ENCODE measurements around the gene SPATA13. TPM values are rescaled to one million over a fixed set of nuclear protein-coding genes. Genes with fewer than 3 reads are reported as not detected.
A peak's percentile ranks its signal among the peaks of the same experiment; 100 is the strongest.

The SPATA13 gene
- total and polyA plus RNA-seq, 12 donors: 3.3 to 21.4 (median 10.2) TPM

DNA sequence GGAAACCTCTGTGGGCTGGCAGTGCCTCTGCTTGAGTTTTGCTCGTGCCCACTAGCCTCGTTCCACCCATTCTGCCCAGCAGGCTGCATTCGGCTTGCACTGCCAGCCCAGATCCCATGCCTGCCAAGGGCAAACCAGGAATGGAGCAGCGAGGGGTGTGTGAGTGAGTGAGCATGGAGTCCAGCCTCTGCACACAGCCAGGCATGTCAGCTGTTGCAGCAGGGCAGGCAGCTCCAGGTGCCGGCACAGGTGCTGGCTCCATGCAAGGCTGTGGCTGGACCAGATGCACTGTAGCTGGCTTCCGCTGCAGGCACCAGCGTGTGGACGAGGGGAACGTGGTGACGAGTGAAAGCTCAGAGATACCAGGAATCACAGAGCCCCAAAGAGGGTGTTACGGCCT, 64.5 kb downstream of the SPATA13 start:
- intact Hi-C loops (cut with DNase I): loop anchor here in 2 of 10 donors (10.0 kb wide), 2 partner anchors 170 to 310 kb away; no protein-coding TSS in a partner anchor
- Histone ChIP-seq H3K9me3 (no peaks in the 10 kb centered on the region), H3K4me1 (peaks cover 0 to 38% (median 13%) of the 10 kb centered on the region in 9 donors), H3K27me3 (no peaks in the 10 kb centered on the region), H3K4me3 (no peak overlapping the region), H3K36me3 (peaks cover 0 to 20% (median 0%) of the 10 kb centered on the region in 9 donors), H3K27ac (no peak overlapping the region)
- WGBS, 2 donors: 68 to 71% methylated on average over 11 of the region's 11 CpGs
- no peak for DNase-seq
- TF ChIP-seq, protein P1, sequence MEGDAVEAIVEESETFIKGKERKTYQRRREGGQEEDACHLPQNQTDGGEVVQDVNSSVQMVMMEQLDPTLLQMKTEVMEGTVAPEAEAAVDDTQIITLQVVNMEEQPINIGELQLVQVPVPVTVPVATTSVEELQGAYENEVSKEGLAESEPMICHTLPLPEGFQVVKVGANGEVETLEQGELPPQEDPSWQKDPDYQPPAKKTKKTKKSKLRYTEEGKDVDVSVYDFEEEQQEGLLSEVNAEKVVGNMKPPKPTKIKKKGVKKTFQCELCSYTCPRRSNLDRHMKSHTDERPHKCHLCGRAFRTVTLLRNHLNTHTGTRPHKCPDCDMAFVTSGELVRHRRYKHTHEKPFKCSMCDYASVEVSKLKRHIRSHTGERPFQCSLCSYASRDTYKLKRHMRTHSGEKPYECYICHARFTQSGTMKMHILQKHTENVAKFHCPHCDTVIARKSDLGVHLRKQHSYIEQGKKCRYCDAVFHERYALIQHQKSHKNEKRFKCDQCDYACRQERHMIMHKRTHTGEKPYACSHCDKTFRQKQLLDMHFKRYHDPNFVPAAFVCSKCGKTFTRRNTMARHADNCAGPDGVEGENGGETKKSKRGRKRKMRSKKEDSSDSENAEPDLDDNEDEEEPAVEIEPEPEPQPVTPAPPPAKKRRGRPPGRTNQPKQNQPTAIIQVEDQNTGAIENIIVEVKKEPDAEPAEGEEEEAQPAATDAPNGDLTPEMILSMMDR (IDR thresholded peaks at IDR 0.05): no peak
- no peak for ATAC-seq

GRCh38 chr13:24225930-24226329, 65.4 kb downstream of the SPATA13 start:
- intact Hi-C loops (cut with DNase I): loop anchor here in 2 of 10 donors (10.0 kb wide), 2 partner anchors 171 to 311 kb away; no protein-coding TSS in a partner anchor
- Histone ChIP-seq H3K4me1 (peaks cover 0 to 31% (median 12%) of the 10 kb centered on the region in 9 donors), H3K27ac (no peak overlapping the region), H3K9me3 (no peaks in the 10 kb centered on the region), H3K36me3 (peaks cover 0 to 20% (median 0%) of the 10 kb centered on the region in 9 donors), H3K27me3 (no peaks in the 10 kb centered on the region), H3K4me3 (no peak overlapping the region)
- DNase-seq: no peak
- ATAC-seq: no peak
- TF ChIP-seq, protein P1 (IDR thresholded peaks at IDR 0.05): no peak
- WGBS, 2 donors: 94 to 96% methylated on average over 7 of the region's 7 CpGs

GRCh38 chr13:24226762-24227161, 66.2 kb downstream of the SPATA13 start:
- Histone ChIP-seq H3K27ac (no peak overlapping the region), H3K4me3 (no peak overlapping the region), H3K4me1 (peaks cover 0 to 36% (median 12%) of the 10 kb centered on the region in 9 donors), H3K9me3 (no peaks in the 10 kb centered on the region), H3K27me3 (no peaks in the 10 kb centered on the region), H3K36me3 (peaks cover 0 to 20% (median 0%) of the 10 kb centered on the region in 9 donors)
- TF ChIP-seq, protein P1 (IDR thresholded peaks at IDR 0.05): no peak
- 66 to 81% methylated on average over 3 of the region's 3 CpGs for WGBS, 2 donors
- DNase-seq (no peak), ATAC-seq (no peak)
- intact Hi-C loops (cut with DNase I): loop anchor here in 2 of 10 donors (10.0 kb wide), 2 partner anchors 172 to 312 kb away; no protein-coding TSS in a partner anchor

DNA sequence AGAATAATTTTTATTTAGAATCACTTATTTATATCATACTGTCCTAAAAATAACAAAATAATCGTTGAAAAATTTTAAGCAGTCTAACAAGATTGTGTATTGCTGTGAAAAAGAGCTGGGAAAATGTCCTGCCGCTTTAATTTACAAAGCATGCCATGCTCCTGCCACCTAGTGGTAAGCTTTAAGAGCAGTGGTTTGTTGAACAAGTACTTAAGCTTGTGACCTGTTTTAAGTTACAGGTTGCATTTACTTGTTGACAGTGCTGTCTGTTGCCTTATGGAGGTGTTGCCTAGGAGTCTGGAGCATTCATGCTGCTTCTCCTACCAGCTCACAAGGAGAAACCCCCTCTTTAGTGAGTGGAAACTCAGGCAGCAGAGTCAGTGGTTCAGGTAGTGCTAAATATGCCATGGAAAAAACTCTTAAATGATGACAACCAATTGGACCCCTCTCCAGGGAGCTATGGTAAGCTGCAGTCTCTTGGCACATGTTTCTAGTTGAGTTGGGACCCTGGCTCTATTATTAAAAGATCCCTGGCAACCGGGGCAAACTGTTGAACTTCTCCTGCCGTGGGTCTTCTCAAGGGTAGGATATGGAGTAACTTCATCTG, 68.4 kb downstream of the SPATA13 start:
- H3K4me1 ChIP-seq: peaks cover 0 to 46% (median 6%) of the 10 kb centered on the region in 9 donors
- H3K27ac ChIP-seq: no peak overlapping the region
- no peaks in the 10 kb centered on the region for H3K27me3 ChIP-seq
- TF ChIP-seq, protein P1 (IDR thresholded peaks at IDR 0.05): peak; percentile 72 to 93 (median 86)
- peaks cover 0 to 6% (median 0%) of the 10 kb centered on the region in 9 donors for H3K36me3 ChIP-seq
- intact Hi-C loops (cut with DNase I): loop anchor here in 3 of 10 donors (2.0 to 10.0 kb wide), 3 partner anchors 174 to 314 kb away; no protein-coding TSS in a partner anchor
- ATAC-seq (peak in 6 of 8 donors; percentile 21 to 64 (median 37)), DNase-seq (peak in 1 of 2 donors; percentile 44)
- H3K9me3 ChIP-seq: no peaks in the 10 kb centered on the region
- 42 to 43% methylated on average over 4 of the region's 4 CpGs for WGBS, 2 donors
- no peak overlapping the region for H3K4me3 ChIP-seq
